Activated CD4-positive, alpha-beta memory T cell treated with anti-CD3 and anti-CD28 coated beads, Interleukin-2, amount 10 ng/mL, durations not matched to agents 7 days and 5 days (primary cell): ENCODE results near the gene PEAR1. TPM values are rescaled to one million over a fixed set of nuclear protein-coding genes. Genes with fewer than 3 reads are reported as not detected.

Experiments
- CTCF ChIA-PET: fragments of 350-600 bp; sonication (Branson Sonifier 250); formaldehyde crosslinking; loops from one replicate; lab custom pipeline; 2021; ENCODE audit warnings: antibody characterized with exemption, inconsistent platforms; lab: Charles Lee
- POLR2A ChIA-PET: fragments of 350-600 bp; sonication (Branson Sonifier 250); formaldehyde crosslinking; loops from one replicate; lab custom pipeline; 2021; ENCODE audit warnings: antibody characterized with exemption; lab: Charles Lee
- DNase-seq: peaks from one replicate; pipeline ENCODE4 v3.0.0-alpha.2; 2020
- H3K27ac Mint-ChIP-seq: one replicate; pipeline ENCODE4 v1.8.0; 2021; ENCODE audit warnings: mild to moderate bottlenecking, mixed read lengths
- H3K27me3 Mint-ChIP-seq: one replicate; pipeline ENCODE4 v1.8.0; 2021; ENCODE audit warnings: mixed read lengths
- H3K36me3 Mint-ChIP-seq: one replicate; pipeline ENCODE4 v1.8.0; 2021; ENCODE audit warnings: low read depth, mixed read lengths
- H3K4me1 Mint-ChIP-seq: one replicate; pipeline ENCODE4 v1.8.0; 2021; ENCODE audit warnings: mixed read lengths
- H3K4me3 Mint-ChIP-seq: one replicate; pipeline ENCODE4 v1.8.0; 2021; ENCODE audit warnings: mild to moderate bottlenecking, mixed read lengths
- H3K9me3 Mint-ChIP-seq: one replicate; pipeline ENCODE4 v1.8.0; 2021; ENCODE audit warnings: mixed read lengths
- total RNA-seq, 2 experiments: library from RNA; stranded (reverse); gene quantifications; one replicate each; pipeline ENCODE4 v1.2.3, GENCODE V29; 2021

Gene PEAR1, protein sequence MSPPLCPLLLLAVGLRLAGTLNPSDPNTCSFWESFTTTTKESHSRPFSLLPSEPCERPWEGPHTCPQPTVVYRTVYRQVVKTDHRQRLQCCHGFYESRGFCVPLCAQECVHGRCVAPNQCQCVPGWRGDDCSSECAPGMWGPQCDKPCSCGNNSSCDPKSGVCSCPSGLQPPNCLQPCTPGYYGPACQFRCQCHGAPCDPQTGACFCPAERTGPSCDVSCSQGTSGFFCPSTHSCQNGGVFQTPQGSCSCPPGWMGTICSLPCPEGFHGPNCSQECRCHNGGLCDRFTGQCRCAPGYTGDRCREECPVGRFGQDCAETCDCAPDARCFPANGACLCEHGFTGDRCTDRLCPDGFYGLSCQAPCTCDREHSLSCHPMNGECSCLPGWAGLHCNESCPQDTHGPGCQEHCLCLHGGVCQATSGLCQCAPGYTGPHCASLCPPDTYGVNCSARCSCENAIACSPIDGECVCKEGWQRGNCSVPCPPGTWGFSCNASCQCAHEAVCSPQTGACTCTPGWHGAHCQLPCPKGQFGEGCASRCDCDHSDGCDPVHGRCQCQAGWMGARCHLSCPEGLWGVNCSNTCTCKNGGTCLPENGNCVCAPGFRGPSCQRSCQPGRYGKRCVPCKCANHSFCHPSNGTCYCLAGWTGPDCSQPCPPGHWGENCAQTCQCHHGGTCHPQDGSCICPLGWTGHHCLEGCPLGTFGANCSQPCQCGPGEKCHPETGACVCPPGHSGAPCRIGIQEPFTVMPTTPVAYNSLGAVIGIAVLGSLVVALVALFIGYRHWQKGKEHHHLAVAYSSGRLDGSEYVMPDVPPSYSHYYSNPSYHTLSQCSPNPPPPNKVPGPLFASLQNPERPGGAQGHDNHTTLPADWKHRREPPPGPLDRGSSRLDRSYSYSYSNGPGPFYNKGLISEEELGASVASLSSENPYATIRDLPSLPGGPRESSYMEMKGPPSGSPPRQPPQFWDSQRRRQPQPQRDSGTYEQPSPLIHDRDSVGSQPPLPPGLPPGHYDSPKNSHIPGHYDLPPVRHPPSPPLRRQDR
- under 1 TPM in 1 of 2 experiments, not detected in 1; 0.05 TPM for total RNA-seq

DNA sequence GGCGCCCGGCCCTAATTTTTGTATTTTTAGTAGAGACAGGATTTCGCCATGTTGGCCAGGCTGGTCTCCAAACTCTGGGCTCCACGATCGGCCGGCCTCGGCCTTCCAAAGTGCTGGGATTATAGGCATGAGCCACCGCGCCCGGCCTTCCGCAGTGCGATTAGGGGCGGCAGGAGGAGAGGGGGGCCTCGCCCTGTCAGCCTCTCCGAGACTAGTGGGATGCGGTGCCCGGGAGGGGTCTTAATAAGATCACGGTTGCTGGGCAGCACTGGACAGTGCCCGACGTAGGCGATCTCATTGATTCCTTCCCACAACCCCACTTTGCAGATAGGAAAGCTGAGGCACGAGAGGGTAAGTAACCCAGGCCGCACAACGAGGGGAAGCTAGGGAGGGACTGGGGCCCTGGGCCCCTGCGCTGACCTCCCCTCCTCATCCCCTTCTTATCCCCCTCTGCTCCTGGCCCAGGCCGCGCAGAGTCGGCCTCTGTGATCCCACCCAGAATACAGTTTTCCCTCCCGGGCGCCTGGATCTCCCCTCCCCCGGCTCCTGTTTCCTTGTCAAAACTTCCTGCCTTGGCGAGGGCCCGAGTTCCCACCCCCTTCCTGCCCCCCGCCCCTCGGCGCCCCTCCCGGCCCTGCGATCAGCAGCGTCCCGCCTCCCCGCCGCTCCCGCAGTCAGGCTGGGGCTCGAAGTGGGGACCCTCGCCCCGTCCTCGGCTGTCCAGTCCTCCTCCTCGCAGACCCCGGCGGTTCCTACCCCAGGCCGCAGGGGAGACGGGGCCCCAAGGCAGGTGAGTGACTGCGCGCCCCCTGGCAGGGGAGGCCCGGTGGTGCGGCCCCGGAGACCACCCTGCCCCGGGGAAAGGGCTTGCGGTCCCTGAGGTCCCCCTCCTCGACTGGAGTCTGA lies at the start of gene PEAR1:
PEAR1 (plus strand) TSS at position 671 of the 906 bp plus-strand sequence. CDS start 10,209 bp downstream, outside the sequence.
- no peaks in the 10 kb centered on the region for H3K36me3 Mint-ChIP-seq
- H3K27ac Mint-ChIP-seq, result no peak within 1 kb of the TSS
- H3K9me3 Mint-ChIP-seq, result no peaks in the 10 kb centered on the region
- POLR2A ChIA-PET, result no interaction called here
- no peak for DNase-seq
- H3K4me3 Mint-ChIP-seq, result peak within 1 kb of the TSS; percentile 49
- H3K27me3 Mint-ChIP-seq, result peaks cover 62% of the 10 kb centered on the region
- peaks cover 31% of the 10 kb centered on the region for H3K4me1 Mint-ChIP-seq
- CTCF ChIA-PET, result interaction anchor here (0.6 to 8.1 kb wide), 21 partner anchors 10 to 263 kb away, joined by 3 to 112 read pairs (median 5); partner anchors contain the start of genes CRABP2, INSRR, ISG20L2 and METTL25B

DNA sequence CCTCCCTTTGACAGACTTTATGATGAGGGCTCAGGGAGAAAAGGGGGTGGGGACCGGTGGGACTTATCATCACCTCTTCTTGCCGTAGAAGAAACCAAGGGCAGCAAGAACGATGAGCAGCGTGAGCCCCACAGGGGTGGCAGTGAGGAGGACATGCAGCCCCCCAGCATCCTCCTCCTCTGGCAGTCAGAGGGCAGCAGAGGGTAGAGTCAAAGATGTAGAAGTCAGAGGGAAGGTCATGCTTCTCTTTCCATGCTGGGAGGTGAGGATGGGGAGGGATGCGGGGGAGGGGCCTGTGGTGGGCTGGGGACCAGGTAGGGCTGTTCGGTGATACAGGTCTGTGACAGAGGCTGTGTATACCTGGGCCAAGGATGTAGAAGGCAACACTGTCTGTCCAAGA lies 49.4 kb upstream of the PEAR1 start:
- ChIA-PET POLR2A (no interaction called here), CTCF (interaction anchor here (1.4 kb wide), 1 partner anchor 16 kb away, joined by 3 read pairs; no protein-coding TSS in a partner anchor)
- Mint-ChIP-seq H3K4me3 (no peak overlapping the region), H3K27me3 (peaks cover 86% of the 10 kb centered on the region), H3K4me1 (peaks cover 26% of the 10 kb centered on the region), H3K9me3 (no peaks in the 10 kb centered on the region), H3K36me3 (no peaks in the 10 kb centered on the region), H3K27ac (no peak overlapping the region)
- DNase-seq, result no peak

- Mint-ChIP-seq H3K4me1 (peaks cover 31% of the 10 kb centered on the region), H3K4me3 (no peak overlapping the region), H3K27ac (no peak overlapping the region), H3K9me3 (no peaks in the 10 kb centered on the region), H3K27me3 (peaks cover 88% of the 10 kb centered on the region), H3K36me3 (no peaks in the 10 kb centered on the region)
- ChIA-PET CTCF (no interaction called here), POLR2A (no interaction called here)
- no peak for DNase-seq
Measured at GRCh38 chr1:156844638-156845037, 48.9 kb upstream of the PEAR1 start.

GRCh38 chr1:156845055-156845952 lies 48.2 kb upstream of the PEAR1 start:
- ChIA-PET POLR2A (no interaction called here), CTCF (interaction anchor here (1.4 kb wide), 1 partner anchor 9 kb away, joined by 3 read pairs; no protein-coding TSS in a partner anchor)
- peak; percentile 32 for DNase-seq
- H3K27me3 Mint-ChIP-seq, result peaks cover 90% of the 10 kb centered on the region
- peaks cover 32% of the 10 kb centered on the region for H3K4me1 Mint-ChIP-seq
- no peaks in the 10 kb centered on the region for H3K36me3 Mint-ChIP-seq
- H3K27ac Mint-ChIP-seq, result no peak overlapping the region
- peak overlapping the region; percentile 30 for H3K4me3 Mint-ChIP-seq
- H3K9me3 Mint-ChIP-seq, result no peaks in the 10 kb centered on the region

GRCh38 chr1:156845953-156846545 lies 47.5 kb upstream of the PEAR1 start:
- H3K4me1 Mint-ChIP-seq, result peaks cover 32% of the 10 kb centered on the region
- no peaks in the 10 kb centered on the region for H3K9me3 Mint-ChIP-seq
- POLR2A ChIA-PET, result interaction anchor here (1.2 kb wide), 2 partner anchors 38 to 45 kb away, joined by 4 to 5 read pairs; no protein-coding TSS in a partner anchor
- DNase-seq, result no peak
- H3K36me3 Mint-ChIP-seq, result no peaks in the 10 kb centered on the region
- H3K27ac Mint-ChIP-seq, result no peak overlapping the region
- CTCF ChIA-PET, result interaction anchor here (0.5 to 3.5 kb wide), 4 partner anchors 9 to 198 kb away, joined by 3 to 10 read pairs (median 4); partner anchors contain the start of gene NTRK1
- H3K4me3 Mint-ChIP-seq, result no peak overlapping the region
- peaks cover 83% of the 10 kb centered on the region for H3K27me3 Mint-ChIP-seq

DNA sequence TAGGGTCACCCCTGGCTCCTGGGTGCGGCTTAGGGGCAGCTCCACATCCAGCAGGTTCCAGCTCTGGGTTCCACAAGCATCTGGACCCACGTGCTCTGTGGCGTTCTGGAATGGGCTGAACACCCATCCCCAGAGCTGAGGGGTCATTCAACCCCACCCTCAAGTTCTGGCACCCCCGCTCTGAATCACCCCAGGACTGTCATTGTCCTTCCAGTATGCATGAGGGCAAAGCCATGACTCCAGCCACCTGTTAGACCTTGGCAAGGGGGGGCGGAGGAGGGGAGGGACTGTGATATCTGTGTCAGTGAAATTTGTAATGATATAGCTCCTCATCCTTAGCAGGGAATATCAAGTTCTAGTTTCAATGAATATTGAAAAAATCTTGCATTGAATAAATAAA lies 46.9 kb upstream of the PEAR1 start:
- no peak for DNase-seq
- Mint-ChIP-seq H3K4me1 (peaks cover 32% of the 10 kb centered on the region), H3K4me3 (no peak overlapping the region), H3K36me3 (no peaks in the 10 kb centered on the region), H3K27me3 (peaks cover 77% of the 10 kb centered on the region), H3K9me3 (no peaks in the 10 kb centered on the region), H3K27ac (no peak overlapping the region)
- CTCF ChIA-PET, result interaction anchor here (1.0 to 5.4 kb wide), 3 partner anchors 8 to 43 kb away, joined by 5 to 34 read pairs (median 10); partner anchors contain the start of gene NTRK1
- POLR2A ChIA-PET, result interaction anchor here (1.2 to 1.6 kb wide), 3 partner anchors 30 to 46 kb away, joined by 3 to 5 read pairs (median 4); partner anchors contain the start of gene SH2D2A

DNA sequence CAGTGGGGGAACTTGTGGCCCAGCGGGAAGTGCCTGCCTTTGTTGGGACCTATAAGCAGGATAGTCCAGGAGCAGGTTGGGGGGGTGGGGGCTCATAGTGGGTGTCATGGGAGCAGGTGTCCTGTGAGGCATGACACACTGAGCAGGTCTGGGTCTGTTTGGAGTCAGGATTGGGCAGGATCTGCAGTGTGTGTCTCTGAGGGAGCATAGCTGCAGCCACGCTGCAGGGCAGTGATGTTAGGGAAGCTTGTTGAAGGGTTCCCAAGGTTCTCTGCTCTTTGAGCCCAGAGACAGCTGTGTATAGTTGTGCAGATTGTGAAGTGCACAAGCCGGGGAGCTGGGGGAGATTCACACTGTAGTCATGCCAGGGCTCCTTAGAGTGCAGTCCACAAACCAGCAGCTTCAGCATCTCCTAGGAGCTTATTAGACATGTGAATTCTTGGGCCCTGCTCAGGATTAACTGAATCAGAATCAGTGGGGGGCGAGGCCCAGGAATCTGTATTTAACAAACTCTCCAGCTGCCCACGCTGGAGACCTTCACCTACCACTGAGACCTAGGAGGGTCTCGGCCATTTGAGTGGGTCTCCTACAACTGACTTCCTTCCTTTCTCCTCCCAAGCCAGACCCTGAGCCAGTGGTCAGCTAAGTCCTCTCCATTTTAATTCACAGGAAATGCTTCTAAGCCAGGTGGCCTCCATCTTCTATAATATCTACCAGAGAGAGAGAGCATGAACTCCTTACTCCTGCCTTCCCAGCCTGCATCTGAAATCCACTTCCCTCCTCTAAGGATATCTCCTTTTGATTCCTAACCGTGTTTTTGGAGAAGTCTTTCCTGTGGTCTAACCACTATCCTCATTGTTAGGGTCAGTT lies 45.7 kb upstream of the PEAR1 start:
- Mint-ChIP-seq H3K4me3 (no peak overlapping the region), H3K4me1 (peaks cover 32% of the 10 kb centered on the region), H3K36me3 (no peaks in the 10 kb centered on the region), H3K27me3 (peaks cover 65% of the 10 kb centered on the region), H3K27ac (no peak overlapping the region), H3K9me3 (no peaks in the 10 kb centered on the region)
- ChIA-PET POLR2A (interaction anchor here (1.3 to 2.3 kb wide), 5 partner anchors 9 to 31 kb away, joined by 3 to 9 read pairs (median 6); partner anchors contain the start of genes INSRR, NTRK1 and SH2D2A), CTCF (interaction anchor here (1.3 to 5.4 kb wide), 7 partner anchors 9 to 122 kb away, joined by 3 to 34 read pairs (median 6); partner anchors contain the start of gene NTRK1)
- DNase-seq, result no peak

DNA sequence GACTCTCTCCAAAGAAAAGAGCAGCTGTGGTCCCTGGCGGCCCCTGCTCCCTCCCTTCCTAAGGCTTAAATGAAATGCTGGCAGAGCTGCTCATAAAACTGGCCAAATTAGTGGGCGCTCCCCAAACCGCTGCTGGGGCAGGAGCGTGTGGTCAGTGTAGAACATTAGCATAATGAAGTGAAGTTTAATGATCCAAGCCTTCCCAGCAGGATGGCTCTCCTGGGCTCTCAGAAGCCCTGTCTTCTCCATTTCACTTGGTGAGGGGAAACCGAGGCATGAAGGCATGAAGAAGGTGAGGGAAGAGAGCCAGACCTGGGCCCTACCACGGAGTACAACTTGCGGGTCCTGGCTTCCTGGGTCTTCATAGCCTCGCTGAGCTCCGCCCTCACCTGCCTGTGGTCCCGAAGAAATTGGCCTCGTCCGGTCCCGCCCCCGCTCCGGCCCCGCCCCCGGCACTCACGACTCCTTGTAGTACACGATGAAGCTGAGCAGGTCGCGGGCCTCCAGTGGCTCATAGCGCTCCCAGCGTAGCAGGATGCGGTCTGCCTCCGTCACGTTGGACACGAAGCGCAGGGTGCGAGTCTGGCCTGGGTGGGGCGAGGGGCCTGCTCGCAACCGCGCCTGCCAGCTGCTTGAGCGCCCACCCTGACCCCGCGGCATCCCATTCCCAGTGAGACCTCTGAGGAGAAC lies 44.9 kb upstream of the PEAR1 start:
- ChIA-PET CTCF (interaction anchor here (0.6 to 5.4 kb wide), 9 partner anchors 9 to 147 kb away, joined by 3 to 34 read pairs (median 6); partner anchors contain the start of gene NTRK1), POLR2A (interaction anchor here (0.9 to 2.3 kb wide), 7 partner anchors 10 to 41 kb away, joined by 3 to 9 read pairs (median 5); partner anchors contain the start of genes INSRR, NTRK1 and SH2D2A)
- Mint-ChIP-seq H3K4me1 (peaks cover 32% of the 10 kb centered on the region), H3K4me3 (peak overlapping the region; percentile 40), H3K9me3 (no peaks in the 10 kb centered on the region), H3K36me3 (no peaks in the 10 kb centered on the region), H3K27ac (peak overlapping the region; percentile 20), H3K27me3 (peaks cover 64% of the 10 kb centered on the region)
- DNase-seq, result peak; percentile 85

DNA sequence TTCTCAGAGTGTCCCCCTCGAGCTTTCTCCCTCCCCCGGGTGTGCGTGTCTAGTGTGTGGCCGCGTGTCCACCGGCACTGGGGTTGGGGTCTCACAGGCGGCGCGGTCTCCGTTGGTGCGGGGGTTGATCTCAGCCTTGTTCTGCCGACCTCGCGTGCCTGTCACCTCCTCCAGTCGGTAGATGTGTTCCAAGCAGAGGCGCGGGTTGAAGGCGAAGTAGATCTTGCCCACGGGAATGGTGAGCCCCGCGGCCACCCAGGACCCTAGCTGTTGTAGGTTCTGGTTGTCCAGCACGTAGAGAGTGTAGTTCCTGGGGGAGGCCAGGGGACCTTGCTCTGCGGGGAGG lies 44.4 kb upstream of the PEAR1 start:
- peaks cover 62% of the 10 kb centered on the region for H3K27me3 Mint-ChIP-seq
- peaks cover 30% of the 10 kb centered on the region for H3K4me1 Mint-ChIP-seq
- no peaks in the 10 kb centered on the region for H3K9me3 Mint-ChIP-seq
- peak overlapping the region; percentile 40 for H3K4me3 Mint-ChIP-seq
- POLR2A ChIA-PET, result interaction anchor here (0.9 to 2.3 kb wide), 5 partner anchors 10 to 41 kb away, joined by 3 to 9 read pairs (median 6); partner anchors contain the start of genes INSRR, NTRK1 and SH2D2A
- H3K27ac Mint-ChIP-seq, result peak overlapping the region; percentile 20
- CTCF ChIA-PET, result interaction anchor here (0.6 to 5.4 kb wide), 8 partner anchors 9 to 148 kb away, joined by 3 to 34 read pairs (median 6); partner anchors contain the start of gene NTRK1
- no peak for DNase-seq
- no peaks in the 10 kb centered on the region for H3K36me3 Mint-ChIP-seq
